ENCODE data around the gene CCM2.

The CCM2 gene

DNA sequence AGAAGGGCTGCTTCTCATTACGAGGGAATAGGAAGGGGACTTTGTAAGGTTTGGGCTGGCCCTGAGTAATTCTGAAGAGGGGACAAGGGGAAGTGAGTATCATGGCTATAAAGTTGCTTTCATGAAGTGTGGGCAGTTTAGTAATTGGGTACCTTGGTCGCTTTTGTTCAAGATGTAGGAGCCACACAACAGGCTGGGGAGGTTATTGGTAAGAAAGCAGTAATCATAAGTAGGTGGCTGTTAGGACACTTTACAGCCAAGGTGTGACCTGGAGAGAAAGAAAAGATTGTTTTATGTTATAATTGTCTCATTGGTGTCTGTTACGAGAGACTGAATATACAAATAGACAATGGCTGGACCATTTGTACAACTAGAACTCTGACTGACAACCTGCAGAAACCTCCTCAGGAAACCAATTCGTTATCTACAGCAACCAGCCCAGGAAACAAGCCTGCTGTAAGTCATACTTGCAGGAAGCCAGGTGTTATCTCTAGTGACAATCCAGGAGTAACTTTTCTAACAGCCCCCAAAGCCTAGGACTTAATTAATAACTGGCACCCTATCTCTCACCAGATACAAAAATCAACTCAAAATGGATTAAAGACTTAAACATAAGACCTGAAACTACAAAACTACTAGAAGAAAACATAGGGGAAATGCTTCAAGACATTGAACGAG lies 5.0 kb upstream of the CCM2 start:
- peaks cover 13% of the 10 kb centered on the region for H3K4me1 ChIP-seq (ENCODE audit: insufficient read depth, poor library complexity, severe bottlenecking)
- no peak for ATAC-seq (ENCODE audit: low read depth)
- TF ChIP-seq, protein P1, sequence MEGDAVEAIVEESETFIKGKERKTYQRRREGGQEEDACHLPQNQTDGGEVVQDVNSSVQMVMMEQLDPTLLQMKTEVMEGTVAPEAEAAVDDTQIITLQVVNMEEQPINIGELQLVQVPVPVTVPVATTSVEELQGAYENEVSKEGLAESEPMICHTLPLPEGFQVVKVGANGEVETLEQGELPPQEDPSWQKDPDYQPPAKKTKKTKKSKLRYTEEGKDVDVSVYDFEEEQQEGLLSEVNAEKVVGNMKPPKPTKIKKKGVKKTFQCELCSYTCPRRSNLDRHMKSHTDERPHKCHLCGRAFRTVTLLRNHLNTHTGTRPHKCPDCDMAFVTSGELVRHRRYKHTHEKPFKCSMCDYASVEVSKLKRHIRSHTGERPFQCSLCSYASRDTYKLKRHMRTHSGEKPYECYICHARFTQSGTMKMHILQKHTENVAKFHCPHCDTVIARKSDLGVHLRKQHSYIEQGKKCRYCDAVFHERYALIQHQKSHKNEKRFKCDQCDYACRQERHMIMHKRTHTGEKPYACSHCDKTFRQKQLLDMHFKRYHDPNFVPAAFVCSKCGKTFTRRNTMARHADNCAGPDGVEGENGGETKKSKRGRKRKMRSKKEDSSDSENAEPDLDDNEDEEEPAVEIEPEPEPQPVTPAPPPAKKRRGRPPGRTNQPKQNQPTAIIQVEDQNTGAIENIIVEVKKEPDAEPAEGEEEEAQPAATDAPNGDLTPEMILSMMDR (IDR thresholded peaks at IDR 0.05; ENCODE audit: poor library complexity, severe bottlenecking): no peak
- no peaks in the 10 kb centered on the region for H3K27me3 ChIP-seq (ENCODE audit: insufficient read depth, poor library complexity, severe bottlenecking)
- no peaks in the 10 kb centered on the region for H3K36me3 ChIP-seq (ENCODE audit: low read depth)
- no peak overlapping the region for H3K27ac ChIP-seq (ENCODE audit: poor library complexity, severe bottlenecking)
- no peaks in the 10 kb centered on the region for H3K9me3 ChIP-seq (ENCODE audit: severe bottlenecking)
- no peak for DNase-seq (ENCODE audit: low spot score)
- no peak overlapping the region for H3K4me3 ChIP-seq (ENCODE audit: severe bottlenecking)

DNA sequence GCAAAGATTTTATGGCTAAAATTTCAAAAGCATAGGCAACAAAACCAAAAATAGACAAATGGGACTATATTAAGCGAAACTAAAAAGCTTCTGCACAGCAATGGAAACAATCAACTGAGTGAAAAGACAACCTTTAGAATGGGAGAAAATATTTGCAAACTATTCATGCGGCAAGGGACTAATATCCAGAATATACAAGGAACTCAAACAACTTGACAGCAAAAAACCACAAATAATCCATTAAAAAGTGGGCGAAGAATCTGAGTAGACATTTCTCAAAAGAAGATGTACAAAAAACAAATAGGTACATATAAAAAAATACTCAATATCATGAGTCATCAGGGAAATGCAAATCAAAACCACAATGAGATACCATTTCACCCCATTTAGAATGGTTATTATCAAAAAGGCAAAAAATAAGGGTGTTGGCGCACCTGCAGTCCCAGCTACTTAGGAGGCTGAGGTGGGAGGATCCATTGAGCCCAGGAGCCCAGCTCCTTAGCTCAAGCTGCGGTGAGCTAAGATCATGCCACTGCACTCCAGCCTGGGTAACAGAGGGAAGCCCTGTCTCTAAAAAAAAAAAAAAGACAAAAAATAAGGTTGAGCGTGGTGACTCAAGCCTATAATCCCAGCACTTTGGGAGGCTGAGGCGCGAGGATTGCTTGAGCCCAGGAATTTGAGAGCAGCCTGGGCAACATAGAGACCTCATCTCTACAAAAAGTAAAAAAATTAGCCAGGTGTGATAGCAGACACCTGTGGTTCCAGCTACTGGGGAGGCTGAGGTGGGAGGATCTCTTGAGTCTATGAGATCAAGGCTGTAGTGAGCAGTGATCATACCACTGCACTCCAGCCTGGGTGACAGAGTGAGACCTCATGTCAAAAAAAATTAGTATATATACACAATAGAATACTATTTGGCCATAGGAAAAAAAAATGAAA lies 4.2 kb upstream of the CCM2 start:
- Histone ChIP-seq H3K9me3 (ENCODE audit: severe bottlenecking) (no peaks in the 10 kb centered on the region), H3K27ac (ENCODE audit: poor library complexity, severe bottlenecking) (no peak overlapping the region), H3K4me1 (ENCODE audit: insufficient read depth, poor library complexity, severe bottlenecking) (peaks cover 5% of the 10 kb centered on the region), H3K36me3 (ENCODE audit: low read depth) (no peaks in the 10 kb centered on the region), H3K4me3 (ENCODE audit: severe bottlenecking) (no peak overlapping the region), H3K27me3 (ENCODE audit: insufficient read depth, poor library complexity, severe bottlenecking) (no peaks in the 10 kb centered on the region)
- no peak for DNase-seq (ENCODE audit: low spot score)
- TF ChIP-seq, protein P1 (IDR thresholded peaks at IDR 0.05; ENCODE audit: poor library complexity, severe bottlenecking): no peak
- no peak for ATAC-seq (ENCODE audit: low read depth)

DNA sequence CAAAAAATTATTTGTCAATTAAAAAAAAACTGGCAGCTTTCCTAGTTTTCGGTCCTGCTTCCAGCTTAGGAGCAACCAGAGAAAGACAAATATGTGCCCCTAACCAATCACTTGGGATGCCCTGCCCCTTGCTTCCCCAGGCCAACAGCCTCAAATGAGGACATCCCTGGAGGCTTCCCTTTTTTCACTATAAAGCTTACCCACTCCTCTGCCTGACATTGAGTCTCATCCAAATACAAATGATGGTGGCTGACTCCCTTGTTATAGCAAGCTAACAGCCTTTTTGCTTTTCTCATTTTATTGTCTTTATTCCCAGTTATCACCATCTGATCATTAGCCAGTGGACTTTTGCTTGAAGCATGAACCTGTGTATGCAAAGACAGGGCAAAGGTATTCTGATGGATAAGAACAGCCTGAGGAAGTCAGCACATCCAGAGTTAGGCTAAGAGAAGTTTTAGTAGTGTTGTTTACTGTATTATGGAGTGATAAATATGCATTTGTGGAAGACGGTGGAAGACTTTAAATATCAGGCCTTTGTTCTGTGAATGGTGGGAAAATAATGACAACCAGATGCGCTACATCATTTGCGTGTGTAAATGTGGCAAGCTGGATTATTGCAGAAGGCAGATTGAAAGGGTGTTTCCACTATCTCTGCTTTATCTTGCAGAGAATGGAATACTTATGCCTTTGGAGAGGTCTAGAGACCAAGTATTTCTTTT lies 1.7 kb upstream of the CCM2 start:
- Histone ChIP-seq H3K36me3 (ENCODE audit: low read depth) (no peaks in the 10 kb centered on the region), H3K4me1 (ENCODE audit: insufficient read depth, poor library complexity, severe bottlenecking) (peaks cover 13% of the 10 kb centered on the region), H3K4me3 (ENCODE audit: severe bottlenecking) (peak overlapping the region; percentile 78), H3K9me3 (ENCODE audit: severe bottlenecking) (no peaks in the 10 kb centered on the region), H3K27ac (ENCODE audit: poor library complexity, severe bottlenecking) (peak overlapping the region; percentile 71), H3K27me3 (ENCODE audit: insufficient read depth, poor library complexity, severe bottlenecking) (no peaks in the 10 kb centered on the region)
- TF ChIP-seq, protein P1 (IDR thresholded peaks at IDR 0.05; ENCODE audit: poor library complexity, severe bottlenecking): no peak
- DNase-seq (ENCODE audit: low spot score) (no peak), ATAC-seq (ENCODE audit: low read depth) (no peak)

DNA sequence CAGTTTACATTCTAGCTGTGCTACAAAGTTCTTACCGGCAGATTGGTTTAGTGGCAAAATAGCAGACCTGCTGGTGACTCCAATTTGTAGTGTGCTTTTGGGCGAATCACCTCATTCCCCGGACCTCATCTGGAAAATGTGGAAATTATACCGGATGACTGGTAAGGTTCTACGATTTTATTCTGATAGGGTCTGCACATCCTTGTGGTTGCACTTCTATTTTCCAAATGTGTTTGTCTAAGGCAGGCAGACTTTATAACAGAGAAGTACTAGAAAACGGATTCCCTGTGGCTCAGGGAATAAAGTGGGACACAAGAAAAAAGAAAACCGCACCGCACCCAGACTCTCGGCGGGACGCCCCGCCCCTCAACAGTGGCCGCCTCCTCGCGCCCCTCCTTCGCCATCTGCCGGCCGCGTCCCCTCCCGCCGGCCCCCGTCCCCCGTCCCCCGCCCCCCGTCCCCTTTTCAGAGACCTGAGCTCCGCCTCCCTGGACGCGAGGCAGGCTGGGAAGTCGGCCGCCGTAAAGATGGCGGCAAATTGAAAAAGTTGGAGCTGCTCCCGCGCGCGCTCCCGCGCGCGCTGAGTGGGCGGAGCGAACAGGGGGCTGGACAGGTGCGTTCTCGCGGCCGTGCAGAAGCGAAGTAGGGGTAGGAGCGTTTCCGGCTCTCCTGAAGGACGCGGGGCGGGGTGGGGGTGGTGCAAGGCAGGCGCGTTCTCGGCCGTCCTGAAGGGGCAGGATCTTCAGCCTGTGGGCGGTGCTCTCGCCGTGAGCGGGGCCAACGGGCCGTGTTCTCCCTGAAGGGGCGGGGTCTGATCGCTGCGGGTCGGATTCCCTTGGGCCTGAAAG lies 532 bp upstream of the CCM2 start:
- peaks cover 13% of the 10 kb centered on the region for H3K4me1 ChIP-seq (ENCODE audit: insufficient read depth, poor library complexity, severe bottlenecking)
- ATAC-seq (ENCODE audit: low read depth): peak; percentile 93

More for the DNA sequence above, 532 bp upstream of the CCM2 start:
- peak overlapping the region; percentile 78 for H3K4me3 ChIP-seq (ENCODE audit: severe bottlenecking)
- TF ChIP-seq, protein P1 (IDR thresholded peaks at IDR 0.05; ENCODE audit: poor library complexity, severe bottlenecking): peak; percentile 18
- H3K36me3 ChIP-seq (ENCODE audit: low read depth): no peaks in the 10 kb centered on the region
- peak; percentile 100 for DNase-seq (ENCODE audit: low spot score)
- H3K27me3 ChIP-seq (ENCODE audit: insufficient read depth, poor library complexity, severe bottlenecking): no peaks in the 10 kb centered on the region
- H3K27ac ChIP-seq (ENCODE audit: poor library complexity, severe bottlenecking): peak overlapping the region; percentile 71
- no peaks in the 10 kb centered on the region for H3K9me3 ChIP-seq (ENCODE audit: severe bottlenecking)

Measured in RWPE2 (cell line).